CD4-positive, alpha-beta T cell treated with Interferon alpha-2 for 1 hour (primary cell): Measurements from ENCODE around the gene DPPA2.
"Not testable (repeated sequence)": the region's sequence is repeated elsewhere in the genome, so short reads cannot be mapped to it uniquely, and the experiment has no call there.

ENCODE experiments used
- DNase-seq, 2 donors: peaks; one replicate each; pipeline ENCODE4 v3.0.0-alpha.2; 2020 to 2022

Gene DPPA2

GRCh38 chr3:109316162-109316730, at the start of gene DPPA2:
DPPA2 (minus strand) TSS chr3:109316517; CDS start chr3:109314542, 1,975 bp downstream.
- no peak for DNase-seq

- no peak for DNase-seq
Observed at GRCh38 chr3:109364088-109364487, 47.8 kb upstream of the DPPA2 start.

- DNase-seq, result no peak
Observed at GRCh38 chr3:109363634-109364033, 47.3 kb upstream of the DPPA2 start.

- no peak for DNase-seq
Observed at GRCh38 chr3:109362823-109363222, 46.5 kb upstream of the DPPA2 start.

- not testable (repeated sequence) for DNase-seq
Observed at GRCh38 chr3:109358809-109359208, 42.5 kb upstream of the DPPA2 start.

GRCh38 chr3:109356442-109357155, 40.3 kb upstream of the DPPA2 start:
- DNase-seq, result no peak

GRCh38 chr3:109355625-109356441, 39.5 kb upstream of the DPPA2 start:
- no peak for DNase-seq

- DNase-seq, result no peak
Observed at GRCh38 chr3:109353057-109353456, 36.7 kb upstream of the DPPA2 start.

- no peak for DNase-seq
Observed at GRCh38 chr3:109351231-109351630, 34.9 kb upstream of the DPPA2 start.

- DNase-seq, result no peak
Observed at GRCh38 chr3:109346770-109347295, 30.5 kb upstream of the DPPA2 start.

- no peak for DNase-seq
Observed at GRCh38 chr3:109346099-109346498, 29.8 kb upstream of the DPPA2 start.

- DNase-seq, result no peak
Observed at GRCh38 chr3:109339714-109340648, 23.7 kb upstream of the DPPA2 start.

- no peak for DNase-seq
Observed at GRCh38 chr3:109339197-109339596, 22.9 kb upstream of the DPPA2 start.

- DNase-seq, result no peak
Observed at GRCh38 chr3:109338322-109338721, 22.0 kb upstream of the DPPA2 start.

GRCh38 chr3:109337393-109337792, 21.1 kb upstream of the DPPA2 start, which contains the start of gene DPPA4:
DPPA4 (minus strand) TSS chr3:109337546; CDS start chr3:109337517, 29 bp downstream.
- DNase-seq, result no peak

- DNase-seq, result peak in 1 of 2 donors; percentile 4
Observed at GRCh38 chr3:109336291-109336861, 20.1 kb upstream of the DPPA2 start.

GRCh38 chr3:109334572-109334971, 18.3 kb upstream of the DPPA2 start:
- DNase-seq, result no peak

- no peak for DNase-seq
Observed at GRCh38 chr3:109331692-109332091, 15.4 kb upstream of the DPPA2 start.

- no peak for DNase-seq
Observed at GRCh38 chr3:109330405-109330804, 14.1 kb upstream of the DPPA2 start.

GRCh38 chr3:109328202-109328601, 11.9 kb upstream of the DPPA2 start:
- no peak for DNase-seq

- no peak for DNase-seq
Observed at GRCh38 chr3:109325657-109326056, 9.3 kb upstream of the DPPA2 start.

- no peak for DNase-seq
Observed at GRCh38 chr3:109325109-109325508, 8.8 kb upstream of the DPPA2 start.
